H1 (cell line): Measurements from ENCODE around the gene TMEM63C. TPM values are rescaled to one million over a fixed set of nuclear protein-coding genes. Genes with fewer than 3 reads are reported as not detected.

Source experiments
- KDM5A ChIP-seq: fragments of 200-600 bp; IDR thresholded peaks from 2 replicates; pipeline ENCODE4 v1.7.1; 2012; ENCODE audit warnings: mild to moderate bottlenecking, low read length, inconsistent platforms, mixed read lengths
- RBBP5 ChIP-seq: IDR thresholded peaks from 2 replicates; pipeline ENCODE4 v1.7.1; 2012; ENCODE audit warnings: low read depth, mild to moderate bottlenecking, inconsistent platforms, low read length, moderate library complexity, borderline replicate concordance
- ZNF274 ChIP-seq: IDR thresholded peaks from 2 replicates; pipeline ENCODE4 v1.7.0; 2012; ENCODE audit warnings: low read length, borderline replicate concordance; ENCODE audit errors: extremely low read depth
- polyA plus RNA-seq, 7 experiments: library from polyadenylated mRNA; depleted of rRNA in 3 of 7; stranded (reverse) in 5 of 7; unstranded in 2 of 7; fragments of >200 nt in 5 of 7; fragments of 200-250 nt in 2 of 7; gene quantifications; 1 replicate in 5 of 7; 2 replicates in 1 of 7; 4 replicates in 1 of 7; pipeline versions ENCODE4 v1.2.1 to v1.2.3, GENCODE V29; 2011 to 2013; ENCODE audit warnings: missing spikeins in 2 of 7, mixed read lengths in 2 of 7
- total RNA-seq: library from RNA; stranded (reverse); fragmentation: NEBNext Ultra II Directional; extraction: Animal tissue kit (Norgen Biotek cat#: 25700); gene quantifications from 2 replicates; pipeline ENCODE4 v1.2.1, GENCODE V29; 2021

The TMEM63C gene
- total and polyA plus RNA-seq, 2 of the 8 experiments (the other 6 are each of a cell fraction or from before 2014, with no cell fraction given) = 3.0 to 7.6 TPM

DNA sequence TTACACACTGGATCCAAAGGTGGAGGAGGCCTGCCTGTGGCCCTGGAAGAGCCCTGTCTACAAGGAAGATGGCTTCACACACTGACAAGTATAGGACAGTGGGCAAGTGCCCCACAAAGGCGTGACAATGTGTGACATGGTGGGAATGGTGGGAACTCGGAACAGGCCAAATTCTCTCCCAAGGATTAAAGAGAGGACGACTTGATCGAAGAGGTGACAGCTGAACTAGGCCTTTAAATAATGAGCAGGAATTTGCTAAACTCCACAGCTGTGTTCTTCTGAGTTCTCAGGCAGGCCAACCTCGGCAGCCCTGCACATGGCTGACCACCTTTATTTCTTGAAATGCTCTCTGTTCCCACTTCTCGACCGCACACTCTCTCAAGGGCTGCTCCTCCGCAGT lies 115.3 kb downstream of the TMEM63C start (continued):
- no peak for TF ChIP-seq KDM5A
- TF ChIP-seq ZNF274 = no peak
- no peak for TF ChIP-seq RBBP5
